BE2C (cell line): ENCODE data around the gene SMARCA2.

Source experiments
- DNase-seq: peaks from one replicate; pipeline ENCODE4 v3.0.0-alpha.2; 2020
- H3K27me3 ChIP-seq: fragments of 250-450 bp; sonication (Bioruptor Pico); 2 replicates; pipeline ENCODE4 v1.5.1; 2020; ENCODE audit warnings: mild to moderate bottlenecking
- H3K36me3 ChIP-seq: fragments of 250-450 bp; sonication (Bioruptor Pico); 2 replicates; pipeline ENCODE4 v1.5.1; 2020; ENCODE audit warnings: mild to moderate bottlenecking
- H3K4me1 ChIP-seq: fragments of 250-450 bp; sonication (Bioruptor Pico); 2 replicates; pipeline ENCODE4 v1.5.1; 2020
- H3K4me3 ChIP-seq: 2 replicates; pipeline ENCODE4 v1.5.1; 2011; ENCODE audit warnings: low read depth, low read length
- H3K9me3 ChIP-seq: fragments of 250-450 bp; sonication (Bioruptor Pico); 2 replicates; pipeline ENCODE4 v1.5.1; 2020
- CTCF ChIP-seq: IDR thresholded peaks from 2 replicates; pipeline ENCODE4 v1.5.1; 2012; ENCODE audit warnings: mild to moderate bottlenecking, low read depth, low read length

Gene SMARCA2

GRCh38 chr9:2208991-2209390 is 193.8 kb downstream of the SMARCA2 start:
- TF ChIP-seq CTCF = no peak
- no peaks in the 10 kb centered on the region for H3K4me1 ChIP-seq
- no peaks in the 10 kb centered on the region for H3K27me3 ChIP-seq
- H3K36me3 ChIP-seq = no peaks in the 10 kb centered on the region
- no peaks in the 10 kb centered on the region for H3K9me3 ChIP-seq
- no peak for DNase-seq
- no peak overlapping the region for H3K4me3 ChIP-seq

GRCh38 chr9:2209400-2209799 is 194.3 kb downstream of the SMARCA2 start:
- Histone ChIP-seq H3K27me3 (no peaks in the 10 kb centered on the region), H3K36me3 (no peaks in the 10 kb centered on the region), H3K4me1 (no peaks in the 10 kb centered on the region), H3K9me3 (no peaks in the 10 kb centered on the region), H3K4me3 (no peak overlapping the region)
- no peak for DNase-seq
- TF ChIP-seq CTCF = no peak

GRCh38 chr9:2210201-2210600 is 195.1 kb downstream of the SMARCA2 start:
- Histone ChIP-seq H3K36me3 (no peaks in the 10 kb centered on the region), H3K4me3 (no peak overlapping the region)
- DNase-seq = no peak

GRCh38 chr9:2213830-2214468 is 198.8 kb downstream of the SMARCA2 start:
- no peak overlapping the region for H3K4me3 ChIP-seq
- H3K36me3 ChIP-seq = no peaks in the 10 kb centered on the region
- no peaks in the 10 kb centered on the region for H3K4me1 ChIP-seq

More at GRCh38 chr9:2210201-2210600, 195.1 kb downstream of the SMARCA2 start:
- Histone ChIP-seq H3K4me1 (no peaks in the 10 kb centered on the region), H3K9me3 (no peaks in the 10 kb centered on the region), H3K27me3 (no peaks in the 10 kb centered on the region)
- no peak for TF ChIP-seq CTCF

GRCh38 chr9:2214707-2215106 is 199.6 kb downstream of the SMARCA2 start:
- no peaks in the 10 kb centered on the region for H3K27me3 ChIP-seq
- no peak for TF ChIP-seq CTCF
- no peaks in the 10 kb centered on the region for H3K4me1 ChIP-seq
- H3K4me3 ChIP-seq = no peak overlapping the region
- no peaks in the 10 kb centered on the region for H3K36me3 ChIP-seq
- no peaks in the 10 kb centered on the region for H3K9me3 ChIP-seq
- no peak for DNase-seq

More at GRCh38 chr9:2213830-2214468, 198.8 kb downstream of the SMARCA2 start:
- TF ChIP-seq CTCF = no peak
- Histone ChIP-seq H3K9me3 (no peaks in the 10 kb centered on the region), H3K27me3 (no peaks in the 10 kb centered on the region)
- DNase-seq = no peak

- no peak for DNase-seq
- Histone ChIP-seq H3K4me1 (no peaks in the 10 kb centered on the region), H3K36me3 (no peaks in the 10 kb centered on the region), H3K27me3 (no peaks in the 10 kb centered on the region), H3K4me3 (no peak overlapping the region), H3K9me3 (no peaks in the 10 kb centered on the region)
- TF ChIP-seq CTCF = no peak
Measured at GRCh38 chr9:2215921-2216441, 200.8 kb downstream of the SMARCA2 start.
